Measurements from ENCODE around the gene PTPDC1. TPM values are rescaled to one million over a fixed set of nuclear protein-coding genes. Genes with fewer than 3 reads are reported as not detected.

The PTPDC1 gene
- total and polyA plus RNA-seq, 4 donors, result 4.0 to 12.9 (median 9.3) TPM

DNA sequence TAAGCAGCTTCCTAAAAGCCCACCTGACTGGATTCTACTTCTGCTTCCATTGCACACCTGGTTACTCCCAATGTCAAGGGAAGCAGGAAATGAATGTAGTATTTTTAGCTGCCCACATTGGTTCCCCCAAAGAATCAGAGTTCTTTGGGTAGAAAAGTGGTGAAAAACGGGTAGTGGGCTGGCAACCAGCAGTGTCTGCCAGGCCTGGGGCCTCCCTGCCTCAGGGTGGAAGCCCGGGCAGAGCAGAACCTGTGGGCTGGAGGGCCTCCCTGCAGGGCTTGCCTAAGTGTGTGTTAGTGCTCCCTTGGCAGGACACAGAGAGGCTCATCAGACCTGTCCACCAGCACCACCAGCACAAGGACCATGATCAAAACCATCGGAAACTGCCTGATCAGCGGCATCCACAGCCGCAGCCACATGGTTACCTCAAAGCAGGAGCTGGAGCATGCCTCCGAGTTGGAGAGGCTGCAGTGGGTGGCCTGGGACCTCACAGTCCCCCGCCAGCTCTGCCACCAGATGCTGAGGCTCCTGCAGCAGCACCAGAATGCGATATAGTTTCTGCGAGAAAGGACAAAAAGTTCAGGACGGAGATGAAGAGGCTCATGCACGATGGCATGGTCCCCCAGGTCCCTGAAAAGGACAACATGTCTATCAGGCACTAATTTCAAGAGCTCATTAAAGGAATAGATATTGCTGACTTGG, 72.2 kb downstream of the PTPDC1 start:
- no peaks in the 10 kb centered on the region for H3K27me3 ChIP-seq (ENCODE audit: control insufficient read depth in 1 of 2, insufficient read depth in 2 of 2, low read length in 1 of 2)
- intact Hi-C loops (cut with DNase I), result no loop called here
- 86% methylated on average over 11 of the region's 11 CpGs for WGBS, 2 donors
- peak overlapping the region in 1 of 2 donors; percentile 34 for H3K27ac ChIP-seq (ENCODE audit: low read depth in 1 of 2, low read length in 2 of 2)
- no peaks in the 10 kb centered on the region for H3K9me3 ChIP-seq (ENCODE audit: control insufficient read depth, low read length)
- ATAC-seq (ENCODE audit: low FRiP score) (no peak), DNase-seq (no peak)
- peaks cover 2 to 5% of the 10 kb centered on the region in 2 donors for H3K4me1 ChIP-seq (ENCODE audit: control insufficient read depth in 1 of 2, insufficient read depth in 2 of 2, low read length in 2 of 2)
- H3K36me3 ChIP-seq (ENCODE audit: control insufficient read depth in 1 of 2, insufficient read depth in 2 of 2, low read length in 1 of 2), result no peaks in the 10 kb centered on the region
- no peak overlapping the region for H3K4me3 ChIP-seq (ENCODE audit: low read length in 2 of 2)

DNA sequence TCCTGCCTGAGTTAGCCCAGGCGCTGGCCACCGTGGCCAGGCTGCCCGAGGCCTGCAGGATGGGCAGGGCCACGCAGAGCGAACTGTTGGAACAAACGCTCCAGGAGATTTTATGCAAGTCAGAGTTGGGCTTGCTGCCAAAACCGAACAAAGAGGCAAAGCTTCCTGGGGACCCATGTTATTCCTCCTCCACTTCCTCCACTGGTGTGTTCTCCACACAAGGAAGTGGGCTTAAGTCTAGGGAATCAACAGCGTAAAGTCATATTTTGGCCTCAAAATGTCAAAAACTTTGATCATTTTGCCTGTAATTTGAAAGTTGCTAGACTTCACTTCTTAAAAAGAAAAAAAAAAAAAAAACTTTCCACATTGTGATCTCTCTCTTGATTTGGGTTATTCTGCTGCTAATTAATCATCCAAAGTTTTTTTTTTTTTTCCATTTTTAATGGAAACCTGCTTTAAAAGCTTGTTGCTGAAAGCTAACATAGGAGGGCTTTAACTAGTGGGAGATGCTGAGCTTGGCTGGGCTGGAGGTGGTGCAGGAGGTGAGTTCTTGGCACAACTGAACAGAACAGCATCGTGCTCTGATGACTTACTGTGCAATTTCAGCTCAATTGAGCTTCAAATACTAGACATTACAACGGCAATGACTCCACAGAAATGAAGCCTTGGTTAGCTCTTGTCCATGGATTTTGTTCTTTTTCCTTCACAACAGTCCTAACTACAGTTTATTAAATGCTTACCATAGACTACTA, 73.0 kb downstream of the PTPDC1 start:
- H3K27me3 ChIP-seq (ENCODE audit: control insufficient read depth in 1 of 2, insufficient read depth in 2 of 2, low read length in 1 of 2), result no peaks in the 10 kb centered on the region
- H3K27ac ChIP-seq (ENCODE audit: low read depth in 1 of 2, low read length in 2 of 2), result peak overlapping the region in 1 of 2 donors; percentile 41
- peak; percentile 63 for ATAC-seq (ENCODE audit: low FRiP score)
- no peak overlapping the region for H3K4me3 ChIP-seq (ENCODE audit: low read length in 2 of 2)
- no peaks in the 10 kb centered on the region for H3K36me3 ChIP-seq (ENCODE audit: control insufficient read depth in 1 of 2, insufficient read depth in 2 of 2, low read length in 1 of 2)
- DNase-seq, result peak; percentile 80 to 88
- 24 to 30% methylated on average over 10 of the region's 10 CpGs for WGBS, 2 donors
- peaks cover 2 to 5% of the 10 kb centered on the region in 2 donors for H3K4me1 ChIP-seq (ENCODE audit: control insufficient read depth in 1 of 2, insufficient read depth in 2 of 2, low read length in 2 of 2)
- H3K9me3 ChIP-seq (ENCODE audit: control insufficient read depth, low read length), result no peaks in the 10 kb centered on the region
- intact Hi-C loops (cut with DNase I), result no loop called here

Other genes starting within 250 kb of the PTPDC1 start
- gene BARX1, start 129.1 kb upstream of the PTPDC1 start, total RNA-seq, result under 1 TPM; 0.23 to 0.27 TPM
- gene BARX1, start 129.1 kb upstream of the PTPDC1 start, polyA plus RNA-seq, result not detected
- 10 to 100 TPM in 1 of 2 donors, 1 to 10 TPM in 1; 4.7 to 13.4 TPM for gene ZNF169, start 174.8 kb downstream of the PTPDC1 start, total RNA-seq
- gene ZNF169, start 174.8 kb downstream of the PTPDC1 start, polyA plus RNA-seq, result 1 to 10 TPM; 1.1 to 8.8 TPM
- not detected for gene NUTM2F, start 244.2 kb downstream of the PTPDC1 start, total RNA-seq
- not detected for gene NUTM2F, start 244.2 kb downstream of the PTPDC1 start, polyA plus RNA-seq